NCI-H1105 (cell line): ENCODE data around the gene BOD1L1.
A peak's percentile ranks its signal among the peaks of the same experiment; 100 is the strongest.

Experiments
- DNase-seq: peaks from one replicate; lab custom pipeline; 2025; lab: John Stamatoyannopoulos, UW

BOD1L1 gene

DNA sequence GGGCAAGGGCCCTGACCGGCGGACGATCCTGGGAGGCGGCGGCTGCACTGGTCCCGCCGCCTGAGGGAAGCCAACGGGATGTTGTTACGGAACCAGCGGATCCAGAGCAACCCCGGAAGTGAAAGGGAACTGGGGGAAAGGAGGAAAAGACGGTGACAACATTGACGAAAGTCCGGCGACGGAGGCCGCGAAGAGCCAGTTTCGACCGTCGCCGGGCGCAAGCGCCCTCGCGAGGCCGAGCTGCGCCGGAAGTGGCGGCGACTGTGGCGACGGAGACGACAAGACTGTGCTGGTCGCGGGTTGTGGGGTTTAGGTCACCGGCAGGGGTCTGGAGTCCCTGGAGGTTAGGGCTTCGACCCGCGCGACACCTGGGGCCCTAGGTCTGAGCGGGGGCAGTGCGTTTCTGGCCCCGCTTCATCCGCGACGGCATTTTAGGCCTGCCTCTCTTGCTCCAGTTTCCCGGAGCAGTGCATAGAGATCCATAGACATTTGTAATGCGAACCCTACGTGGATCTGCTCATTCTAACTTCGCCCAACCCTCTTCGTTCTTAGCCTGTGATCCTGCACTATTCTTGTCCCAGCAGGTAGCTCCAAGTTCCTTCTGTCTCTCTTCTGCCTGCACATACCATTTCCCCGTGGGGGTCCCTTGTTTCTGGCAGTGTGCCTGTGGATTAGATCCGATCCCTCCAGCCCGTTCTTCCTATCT, at the start of gene BOD1L1:
TSS of gene BOD1L1 (minus strand) at position 120 of the 706 bp plus-strand sequence. CDS start 138 bp downstream, outside the sequence.
- peak; percentile 51 for DNase-seq

DNA sequence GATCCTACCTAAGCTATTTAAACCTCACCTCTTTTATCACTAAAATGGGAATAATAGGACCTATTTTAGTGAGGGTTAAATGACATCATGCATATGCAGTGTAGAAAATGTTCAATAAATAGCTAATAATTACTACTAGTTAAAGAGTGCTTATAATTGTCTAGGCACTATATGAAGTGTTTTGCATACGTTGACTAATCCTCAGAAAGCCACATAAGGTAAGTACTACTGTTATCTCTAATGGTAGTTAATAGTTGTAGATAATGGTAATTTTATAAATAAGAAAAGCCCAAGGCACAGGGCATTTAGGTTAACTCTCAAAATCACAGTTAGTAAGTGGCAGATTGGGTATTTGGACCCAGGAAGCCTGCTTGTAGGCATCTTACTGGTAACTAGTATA, 47.4 kb upstream of the BOD1L1 start:
- DNase-seq, result no peak

DNA sequence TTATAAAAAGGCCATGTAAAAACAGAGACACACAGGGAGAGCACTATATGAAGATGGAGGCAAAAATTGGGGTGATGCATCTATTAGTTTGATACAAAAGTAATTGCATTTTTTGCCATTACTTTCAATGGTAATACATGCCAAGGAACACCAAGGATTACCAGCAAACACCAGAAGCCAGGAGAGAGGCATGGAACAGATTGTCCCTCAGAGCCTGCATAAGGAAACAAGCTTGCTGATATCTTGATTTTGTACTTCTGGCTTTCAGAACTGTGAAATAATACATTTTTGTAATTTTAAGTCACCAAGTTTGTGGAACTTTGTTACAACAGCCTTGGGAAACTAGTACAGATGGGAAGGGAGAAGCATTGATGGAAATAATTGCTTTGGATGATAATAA, 45.6 kb upstream of the BOD1L1 start:
- no peak for DNase-seq

DNA sequence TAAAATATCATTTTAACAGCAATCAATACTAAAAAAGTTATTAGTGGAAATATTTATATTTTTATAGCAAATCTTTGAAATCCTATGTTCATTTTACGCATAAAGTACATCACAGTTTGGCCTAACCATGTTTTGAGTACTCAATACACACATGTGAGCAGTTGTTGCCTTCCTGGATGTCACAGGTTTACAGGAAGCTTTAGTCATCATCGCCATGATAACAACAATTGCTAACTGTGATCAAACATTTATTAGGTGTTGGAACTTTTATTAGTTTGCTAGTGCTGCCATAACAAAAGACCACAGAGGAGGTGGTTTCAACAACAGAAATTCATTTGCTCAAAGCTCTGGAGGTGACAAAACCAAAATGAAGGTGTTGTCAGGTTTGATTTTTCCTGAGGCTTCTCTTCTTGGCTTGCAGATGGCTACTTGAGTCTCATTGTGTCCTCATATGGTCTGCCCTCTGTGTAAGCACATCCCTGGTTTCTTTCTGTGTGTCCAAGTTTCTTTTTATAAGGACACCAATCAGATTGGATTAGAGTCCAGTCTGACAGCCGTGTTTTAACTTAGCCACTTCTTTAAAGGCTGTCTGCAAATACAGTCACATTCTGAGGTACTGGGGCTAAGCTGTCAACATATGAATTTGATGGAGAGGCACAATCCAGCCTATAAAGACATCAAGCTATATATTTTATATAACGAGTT, 43.1 kb upstream of the BOD1L1 start:
- DNase-seq, result no peak

DNA sequence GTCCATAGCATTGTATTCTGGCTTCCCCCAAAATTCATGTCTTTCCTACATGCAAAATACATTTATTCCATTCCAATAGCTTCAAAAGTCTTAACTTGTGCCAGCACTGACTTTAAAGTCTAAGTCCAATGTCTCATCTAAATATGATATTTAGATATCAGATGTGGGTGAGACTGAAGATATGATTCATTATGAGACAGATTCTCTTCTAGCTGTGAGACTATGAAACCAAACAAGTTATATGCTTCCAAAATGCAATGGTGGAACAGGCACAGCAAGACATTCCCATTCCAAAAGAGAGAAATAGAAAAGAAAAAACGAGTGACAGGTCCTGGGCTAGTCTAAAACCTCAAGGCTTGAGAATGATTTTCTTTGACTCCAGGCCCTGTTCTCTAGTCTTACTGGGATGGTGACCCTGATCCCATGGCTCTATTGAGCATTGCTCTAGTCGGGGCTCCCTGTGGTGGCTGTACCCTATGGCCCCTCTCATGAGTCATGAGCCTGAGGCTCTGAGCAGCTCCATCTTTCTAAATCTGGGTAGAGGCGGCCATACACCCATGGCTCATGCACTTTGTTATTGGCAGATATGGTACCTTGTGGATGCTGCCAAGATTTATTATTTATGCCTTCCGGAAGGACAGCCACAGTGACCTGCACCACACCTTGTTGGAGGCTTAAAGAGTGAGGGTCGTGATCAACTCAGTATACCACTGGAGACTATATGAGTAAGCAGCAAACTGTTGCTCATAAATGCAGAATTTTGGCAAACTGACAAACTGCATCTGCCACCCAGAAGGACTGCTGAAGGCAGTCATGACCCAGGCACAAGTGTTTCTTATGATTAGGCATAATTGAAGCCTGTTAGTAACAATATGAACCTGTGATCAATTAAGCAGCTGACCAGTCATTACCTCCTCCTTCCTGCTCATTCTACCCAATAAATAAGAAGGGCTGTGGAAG, 38.5 kb upstream of the BOD1L1 start:
- no peak for DNase-seq

DNA sequence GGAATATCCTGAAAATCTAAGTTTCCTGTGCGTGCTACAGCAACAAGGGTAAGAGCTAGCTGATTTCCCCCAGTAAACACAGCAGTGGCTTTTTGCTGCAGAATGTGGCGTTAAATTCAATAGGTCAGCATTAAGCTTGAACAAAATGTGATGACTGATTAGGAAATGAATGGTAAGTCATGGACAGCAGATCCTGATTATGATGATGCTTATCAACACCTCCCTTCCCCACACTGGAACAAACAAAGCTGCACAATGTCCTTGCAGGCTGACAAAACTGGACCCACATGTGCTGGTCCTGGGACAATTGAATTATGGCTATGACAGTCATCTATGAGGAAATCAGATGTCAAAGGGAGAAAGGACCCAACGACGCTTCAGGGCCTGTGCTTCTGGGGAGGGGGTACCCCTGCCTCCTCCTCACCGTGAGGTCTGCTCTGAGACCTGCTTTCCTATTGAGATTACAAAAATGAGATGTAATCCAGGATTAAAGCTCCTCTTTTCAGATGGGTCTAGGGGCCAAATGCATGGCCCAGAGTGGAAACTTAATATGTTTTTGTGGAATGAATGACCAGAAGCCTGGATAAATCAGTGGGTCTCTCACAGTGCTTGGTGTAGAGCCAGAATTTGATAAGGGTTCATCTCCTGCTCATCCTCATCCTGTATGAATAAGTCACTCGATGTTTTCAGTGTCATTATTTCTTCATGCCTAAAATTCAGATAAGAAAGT, 32.0 kb upstream of the BOD1L1 start:
- DNase-seq, result no peak

DNA sequence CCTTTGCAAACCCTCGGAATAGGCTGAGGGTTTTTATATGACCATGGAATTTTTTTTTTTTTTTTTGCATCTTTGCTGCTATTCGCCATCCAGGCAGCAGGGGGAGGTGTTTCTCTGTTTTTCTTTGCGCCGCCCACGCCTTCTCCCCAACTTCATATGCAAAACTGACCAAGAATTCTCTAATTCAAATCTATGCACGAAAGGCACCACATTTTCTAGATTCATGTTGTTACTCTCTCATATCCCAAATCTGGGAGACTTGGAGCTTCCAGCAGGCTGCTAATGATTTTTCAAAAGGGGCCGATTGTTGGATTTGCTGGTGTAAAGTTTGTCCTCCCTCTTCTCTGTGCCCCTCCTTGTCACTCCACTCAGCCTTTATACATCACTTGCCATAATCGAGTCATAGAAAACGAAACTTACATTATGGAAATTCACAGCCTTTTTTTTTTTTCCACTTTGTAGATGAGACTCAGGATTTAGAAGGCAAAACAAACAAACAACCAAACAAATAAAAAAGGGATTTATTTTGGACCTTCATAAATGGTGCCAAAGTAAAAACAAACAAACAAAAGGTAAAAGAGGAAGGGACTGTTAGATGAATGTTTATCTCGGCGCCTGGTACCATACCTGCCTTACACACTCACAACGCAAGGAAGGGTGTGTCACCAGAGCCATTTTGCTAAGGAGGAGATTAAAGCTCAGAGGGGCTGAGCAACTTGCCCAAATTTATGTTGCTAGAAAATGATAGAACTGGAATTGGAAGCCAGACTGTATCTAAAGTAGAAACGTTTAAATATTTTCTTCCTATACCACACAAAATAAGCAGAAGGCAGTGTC, 29.3 kb upstream of the BOD1L1 start:
- DNase-seq, result peak; percentile 3

DNA sequence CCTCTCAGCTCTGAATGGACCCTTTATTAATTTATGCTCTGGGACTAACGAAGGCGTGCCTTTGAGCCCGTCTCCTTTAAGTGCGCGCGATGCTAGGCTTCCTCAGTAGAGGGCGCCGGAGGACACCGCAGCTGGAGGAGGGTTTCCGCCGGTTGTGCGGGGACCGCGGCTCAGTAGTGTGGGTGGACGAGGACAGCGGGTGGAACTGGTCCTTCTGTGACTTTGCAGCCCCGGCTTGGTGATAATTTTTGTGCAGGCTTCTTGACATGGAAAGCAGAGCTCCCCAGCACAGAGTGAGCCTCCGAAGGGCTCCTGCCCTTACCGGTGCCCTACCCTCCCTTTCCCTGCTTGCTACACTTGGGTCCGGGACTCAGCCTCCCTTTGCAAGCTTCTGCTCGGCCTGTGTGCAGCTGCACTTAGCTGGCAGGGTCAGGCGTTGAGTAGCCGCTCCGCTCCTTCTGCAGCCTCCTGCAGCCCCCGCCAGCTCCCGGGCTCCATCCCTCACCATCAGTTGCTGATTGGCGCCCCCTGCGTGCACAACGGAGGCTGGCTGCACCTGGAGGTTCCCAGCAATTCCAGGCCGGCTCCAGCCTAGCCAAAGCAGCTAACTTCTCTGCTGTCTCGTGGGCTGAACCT, 26.8 kb upstream of the BOD1L1 start:
- DNase-seq, result peak; percentile 43

DNA sequence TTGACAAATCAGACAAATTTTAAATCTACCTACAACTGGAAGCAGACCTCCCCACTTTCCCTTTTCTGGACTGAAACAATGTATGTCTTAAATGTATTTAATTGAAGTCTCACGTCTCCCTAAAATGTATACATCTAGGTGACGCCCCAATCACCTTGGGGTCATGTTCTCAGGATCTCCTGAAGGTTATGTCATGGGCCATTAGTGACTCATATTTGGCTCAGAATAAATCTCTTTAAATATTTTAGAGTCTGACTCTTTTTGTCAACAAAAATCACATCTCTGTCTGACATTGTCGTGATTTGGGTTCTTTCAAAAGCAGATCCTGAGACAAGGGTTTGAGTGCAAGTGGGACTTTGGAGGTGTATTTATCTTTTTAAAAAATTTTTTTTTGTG, 26.2 kb upstream of the BOD1L1 start:
- no peak for DNase-seq

DNA sequence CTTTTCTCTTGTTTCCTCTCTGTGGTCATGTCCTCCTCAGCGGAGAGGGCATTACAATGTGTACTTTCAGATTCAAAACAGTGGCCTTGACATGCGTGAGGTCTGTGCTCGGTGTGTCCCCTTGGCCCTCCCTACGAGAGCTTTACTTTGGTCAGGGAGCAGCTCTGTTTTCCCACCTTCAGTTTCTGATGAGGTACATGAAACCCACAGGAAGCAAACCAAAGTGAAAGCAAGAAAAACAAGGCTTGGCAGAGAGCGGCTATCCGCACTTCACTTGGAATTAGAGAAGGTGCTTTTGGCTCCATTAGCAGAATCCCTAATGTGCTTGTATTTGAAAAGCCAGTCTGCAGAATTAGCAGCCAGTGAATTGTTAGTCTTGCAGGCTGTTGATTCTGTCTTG, 19.5 kb upstream of the BOD1L1 start:
- no peak for DNase-seq

DNA sequence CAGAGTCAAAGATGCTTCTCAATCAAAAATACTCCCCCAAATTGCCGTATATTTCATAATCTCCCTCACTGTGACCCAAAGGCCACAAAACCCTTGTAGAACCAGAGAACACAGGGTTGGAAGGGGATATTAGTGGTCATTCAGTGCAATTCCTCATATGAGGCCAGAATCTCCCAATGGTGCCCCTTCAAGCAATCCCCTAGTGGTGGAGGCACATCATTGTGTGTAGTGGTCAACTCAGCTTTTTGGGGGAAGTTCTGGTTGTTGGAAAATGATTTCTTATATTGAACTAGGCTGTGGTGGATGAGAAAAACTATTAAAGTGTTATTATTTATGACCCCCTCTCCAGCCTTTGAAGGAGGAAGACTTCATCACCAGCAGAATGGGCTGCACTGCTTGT, 17.6 kb upstream of the BOD1L1 start:
- DNase-seq, result no peak

DNA sequence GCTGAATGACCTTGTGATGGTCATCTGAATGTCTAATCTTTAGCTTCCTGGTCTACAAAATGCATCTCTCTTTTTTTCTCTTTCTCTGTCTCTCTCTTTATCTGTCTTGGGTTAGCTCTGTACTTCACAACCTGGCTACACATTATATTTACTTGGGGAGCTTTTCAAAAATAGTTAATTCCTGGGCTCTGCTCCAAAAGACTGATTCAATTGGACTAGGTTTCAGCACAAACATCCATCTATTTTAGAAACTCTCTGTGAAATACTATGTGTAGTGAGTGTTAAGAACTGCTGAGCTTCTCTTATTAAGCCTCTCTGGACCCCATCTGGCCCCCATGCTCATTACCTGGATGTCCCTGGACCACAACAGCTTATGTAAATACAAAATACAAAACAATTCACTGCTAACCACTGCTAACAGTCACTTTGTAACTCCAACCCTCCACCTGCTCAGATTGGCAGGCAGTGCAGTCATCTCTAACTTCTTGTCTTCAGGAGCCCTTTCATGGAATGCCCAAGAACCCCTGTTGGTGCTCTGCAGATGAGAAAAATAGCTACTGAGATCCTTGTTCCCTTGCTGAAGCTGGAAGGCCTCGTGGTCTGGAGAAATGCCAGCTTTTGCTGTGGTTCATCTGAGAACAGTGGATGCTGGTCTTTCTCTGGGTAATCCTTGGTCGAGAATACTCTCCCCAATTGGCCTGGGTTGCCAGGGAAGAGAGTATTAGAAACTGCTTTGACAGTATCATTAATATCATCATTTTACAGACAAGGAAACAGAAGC, 14.8 kb upstream of the BOD1L1 start:
- DNase-seq, result no peak

DNA sequence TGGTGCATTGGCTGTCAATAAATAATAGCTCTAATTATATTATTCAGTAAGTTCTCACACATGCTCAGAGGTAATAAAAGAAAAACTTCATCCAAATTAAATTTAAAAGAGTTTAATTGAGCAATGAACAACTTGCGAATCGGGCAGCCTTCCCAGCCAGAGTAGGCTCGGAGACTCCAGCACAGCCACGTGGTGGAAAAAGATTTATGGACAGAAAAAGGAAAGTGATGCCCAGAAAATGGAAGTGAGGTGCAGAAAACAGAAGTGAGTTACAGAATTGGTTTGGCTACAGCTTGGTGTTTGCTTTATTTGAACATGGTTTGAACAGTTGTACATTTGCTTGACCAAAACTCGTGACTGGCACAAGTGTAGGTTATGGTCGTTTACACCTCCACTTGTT, 13.6 kb upstream of the BOD1L1 start:
- DNase-seq, result no peak

DNA sequence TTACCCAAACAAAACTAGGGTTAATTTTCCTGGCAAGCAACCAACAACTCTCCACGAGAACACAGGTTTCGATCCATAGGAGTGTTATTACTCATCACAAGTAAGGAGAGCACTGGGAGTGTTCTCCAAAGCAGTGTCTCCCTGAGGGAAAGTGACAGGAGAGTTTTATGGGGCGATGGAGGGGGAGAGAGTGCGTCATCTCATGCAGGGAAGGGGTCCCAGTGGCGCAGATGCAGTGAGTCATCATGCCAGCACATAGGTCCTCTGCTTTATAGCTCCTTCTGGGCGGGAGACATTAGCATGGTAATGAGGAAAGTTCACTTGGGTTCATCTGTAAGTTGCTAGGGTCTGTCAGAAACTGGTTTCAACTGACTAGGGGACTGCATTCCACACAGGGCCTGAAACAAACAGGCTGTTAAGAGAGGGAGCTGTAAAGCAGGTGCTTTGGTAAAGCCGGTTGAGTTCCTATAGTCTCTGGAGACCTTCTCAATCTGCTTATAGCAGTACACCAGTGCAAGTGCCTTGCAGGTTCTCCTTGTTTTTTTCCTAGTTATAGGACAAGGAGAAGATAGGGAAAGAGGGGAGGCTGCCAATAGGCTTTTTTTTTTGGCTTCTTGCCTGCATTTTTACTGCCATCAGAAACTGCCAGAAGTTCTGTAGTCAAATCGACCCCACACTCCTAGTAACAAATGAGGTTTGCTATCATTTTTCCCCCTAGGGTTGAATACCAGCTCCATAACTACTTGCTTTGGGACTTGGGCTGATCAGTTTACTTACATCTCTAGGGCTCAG, 12.8 kb upstream of the BOD1L1 start:
- DNase-seq, result no peak

DNA sequence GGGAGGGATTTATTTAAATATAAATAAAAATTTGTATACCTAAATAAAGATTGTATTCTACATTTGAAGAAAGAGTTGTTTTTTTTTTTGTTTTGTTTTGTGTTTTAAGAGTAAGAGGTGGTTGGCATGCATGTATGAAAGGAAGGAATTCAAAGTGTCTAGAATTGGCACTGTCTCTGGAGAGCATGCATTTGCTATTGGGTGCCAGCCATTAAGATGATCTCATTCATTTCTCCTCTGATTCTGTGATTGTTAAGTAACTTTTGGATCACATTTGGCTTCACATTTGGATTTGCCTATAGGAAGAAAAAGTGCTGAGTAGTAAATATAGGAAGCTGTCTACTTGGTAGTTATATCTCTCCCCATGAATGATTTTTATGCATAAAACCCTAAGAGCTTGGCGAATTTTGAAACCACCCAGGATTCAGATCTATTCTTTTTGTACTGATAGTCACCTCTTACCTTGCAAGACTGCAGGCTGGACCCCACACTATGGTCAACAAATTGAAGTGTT, 7.8 kb upstream of the BOD1L1 start:
- DNase-seq, result no peak

DNA sequence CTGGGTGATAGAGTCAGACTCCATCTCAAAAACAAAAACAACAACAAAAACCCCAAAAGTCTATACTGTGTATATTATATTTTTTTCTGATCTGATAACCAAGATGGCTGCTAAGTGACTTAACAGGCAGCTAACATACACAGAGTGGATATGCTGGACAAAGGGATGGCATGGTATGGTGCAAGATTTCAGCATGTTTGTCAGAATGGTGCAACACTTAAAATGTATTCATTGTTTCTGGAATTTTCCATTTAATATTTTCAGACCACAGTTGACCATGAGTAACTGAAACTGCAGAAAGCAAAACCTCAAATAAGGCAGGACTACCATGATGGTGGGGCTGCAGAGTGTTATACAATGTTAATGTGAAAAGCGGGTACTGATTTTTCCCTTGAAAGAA, 6.1 kb upstream of the BOD1L1 start:
- no peak for DNase-seq

DNA sequence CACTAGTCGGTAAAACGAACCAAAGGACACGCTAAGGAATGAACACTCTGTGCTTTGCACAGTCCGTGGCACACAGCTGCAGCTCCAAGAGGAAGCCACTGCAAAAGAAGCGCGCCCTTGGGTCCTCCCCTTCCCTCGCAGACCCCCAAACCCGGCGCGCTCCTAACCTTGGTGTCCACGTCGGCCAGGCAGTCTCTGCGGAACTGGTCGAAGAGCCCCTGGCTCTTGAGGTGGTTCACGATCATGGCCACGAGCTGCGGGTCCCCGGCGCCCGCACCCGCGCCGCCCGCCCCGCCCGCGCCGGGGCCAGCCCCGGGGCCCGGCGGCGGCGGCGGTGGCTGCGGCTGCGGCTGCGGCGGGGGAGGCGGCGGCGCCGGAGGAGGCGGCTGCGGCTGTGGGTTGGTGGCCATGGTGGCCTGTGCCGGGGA, 333 bp downstream of the BOD1L1 start:
- DNase-seq, result no peak

DNA sequence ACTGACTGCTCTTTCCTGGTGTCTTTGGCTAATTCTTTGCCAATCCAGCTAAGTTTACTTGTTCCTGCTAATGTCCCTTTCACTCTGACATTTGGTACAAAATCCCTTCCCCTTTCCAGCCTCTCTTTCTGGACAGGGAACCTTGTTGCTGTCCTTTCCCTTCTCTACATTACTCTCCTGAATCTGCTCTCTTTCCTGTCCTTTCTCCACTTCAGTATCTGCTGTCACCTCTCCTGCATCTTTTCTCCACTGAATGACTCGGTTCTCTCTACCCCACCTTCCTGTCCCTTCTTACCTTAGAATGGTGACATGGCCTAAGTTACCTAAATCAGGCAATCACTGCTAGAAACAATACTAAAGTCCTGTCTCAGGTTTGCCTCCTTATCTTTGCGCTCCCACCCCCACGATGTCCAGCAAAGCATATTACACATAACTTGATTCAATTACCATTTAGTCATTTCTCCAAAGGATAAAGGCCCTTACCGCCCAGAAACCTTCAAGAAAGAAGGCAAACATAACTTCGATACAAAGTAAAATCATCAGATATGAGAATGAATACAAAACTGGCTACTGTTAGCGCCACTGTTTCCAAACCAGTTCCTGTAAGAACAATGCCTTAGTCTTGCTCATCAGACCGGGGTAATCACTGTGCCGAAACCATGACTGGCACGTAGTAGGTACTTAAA, 890 bp downstream of the BOD1L1 start:
- DNase-seq, result no peak
